WTC11 (cell line): ENCODE data around the gene TTC33.

Experiments used
- AFF4 ChIP-seq: sonication (generic); formaldehyde crosslinking; IDR thresholded peaks from 2 replicates; pipeline ENCODE4 v1.8.1; 2023; ENCODE audit warnings: mild to moderate bottlenecking, missing genetic modification reagents, borderline replicate concordance
- CTCF ChIP-seq: fragments of 200-600 bp; IDR thresholded peaks from 2 replicates; pipeline ENCODE4 v1.8.0; 2022; ENCODE audit warnings: antibody characterized with exemption
- E2F5 ChIP-seq: sonication (generic); formaldehyde crosslinking; IDR thresholded peaks from 2 replicates; pipeline ENCODE4 v1.8.1; 2022; ENCODE audit warnings: mild to moderate bottlenecking, moderate library complexity, missing genetic modification reagents
- FOXK1 ChIP-seq: sonication (generic); formaldehyde crosslinking; IDR thresholded peaks from 2 replicates; pipeline ENCODE4 v1.8.0; 2022; ENCODE audit warnings: mild to moderate bottlenecking, moderate library complexity, missing genetic modification reagents
- HMGXB4 ChIP-seq: sonication (generic); formaldehyde crosslinking; IDR thresholded peaks from 2 replicates; pipeline ENCODE4 v1.8.1; 2023; ENCODE audit warnings: mild to moderate bottlenecking, moderate library complexity, missing genetic modification reagents
- IRF1 ChIP-seq: sonication (generic); formaldehyde crosslinking; IDR thresholded peaks from 2 replicates; pipeline ENCODE4 v1.8.0; 2023; ENCODE audit warnings: missing genetic modification reagents
- MAX ChIP-seq: sonication (generic); formaldehyde crosslinking; IDR thresholded peaks from 2 replicates; pipeline ENCODE4 v1.8.0; 2022; ENCODE audit warnings: mild to moderate bottlenecking, missing genetic modification reagents
- NR2C2 ChIP-seq: sonication (generic); formaldehyde crosslinking; IDR thresholded peaks from 2 replicates; pipeline ENCODE4 v1.8.0; 2022; ENCODE audit warnings: mild to moderate bottlenecking, missing genetic modification reagents
- RELA ChIP-seq: sonication (generic); formaldehyde crosslinking; IDR thresholded peaks from 2 replicates; pipeline ENCODE4 v1.8.1; 2022; ENCODE audit warnings: missing genetic modification reagents, mild to moderate bottlenecking, borderline replicate concordance
- SMAD3 ChIP-seq: sonication (generic); formaldehyde crosslinking; IDR thresholded peaks from 2 replicates; pipeline ENCODE4 v1.8.0; 2022; ENCODE audit warnings: missing genetic modification reagents, mild to moderate bottlenecking, borderline replicate concordance
- STAT6 ChIP-seq: sonication (generic); formaldehyde crosslinking; conservative IDR thresholded peaks from 2 replicates; pipeline ENCODE4 v1.8.1; 2023; ENCODE audit warnings: mild to moderate bottlenecking, low read depth, missing genetic modification reagents, moderate library complexity
- USF2 ChIP-seq: sonication (generic); formaldehyde crosslinking; IDR thresholded peaks from 2 replicates; pipeline ENCODE4 v1.8.1; 2023; ENCODE audit warnings: mild to moderate bottlenecking, missing genetic modification reagents, moderate library complexity
- ZNF121 ChIP-seq: sonication (generic); formaldehyde crosslinking; IDR thresholded peaks from 2 replicates; pipeline ENCODE4 v1.8.0; 2023; ENCODE audit warnings: missing genetic modification reagents
- ZNF263 ChIP-seq: sonication (generic); formaldehyde crosslinking; IDR thresholded peaks from 2 replicates; pipeline ENCODE4 v1.8.1; 2022; ENCODE audit warnings: low read depth, mild to moderate bottlenecking, moderate library complexity, missing genetic modification reagents

- no peak for TF ChIP-seq STAT6 (CRISPR knock-in tag)
- no peak for TF ChIP-seq CTCF
- TF ChIP-seq E2F5 (CRISPR knock-in tag): no peak
- no peak for TF ChIP-seq ZNF121 (CRISPR knock-in tag)
- TF ChIP-seq NR2C2 (CRISPR knock-in tag): no peak
- TF ChIP-seq AFF4 (CRISPR knock-in tag): no peak
- TF ChIP-seq MAX: no peak
- no peak for TF ChIP-seq ZNF263
- TF ChIP-seq IRF1 (CRISPR knock-in tag): no peak
- no peak for TF ChIP-seq HMGXB4
- TF ChIP-seq SMAD3: no peak
- no peak for TF ChIP-seq FOXK1
- no peak for TF ChIP-seq USF2
- TF ChIP-seq RELA (CRISPR knock-in tag): no peak
Measured at GRCh38 chr5:40554813-40555212, 200.9 kb downstream of the TTC33 start.
